DMS79 (cell line): ENCODE measurements around the gene PTPRT.

Experiments
- DNase-seq: peaks from one replicate; lab custom pipeline; 2025; lab: John Stamatoyannopoulos, UW

Gene PTPRT

DNA sequence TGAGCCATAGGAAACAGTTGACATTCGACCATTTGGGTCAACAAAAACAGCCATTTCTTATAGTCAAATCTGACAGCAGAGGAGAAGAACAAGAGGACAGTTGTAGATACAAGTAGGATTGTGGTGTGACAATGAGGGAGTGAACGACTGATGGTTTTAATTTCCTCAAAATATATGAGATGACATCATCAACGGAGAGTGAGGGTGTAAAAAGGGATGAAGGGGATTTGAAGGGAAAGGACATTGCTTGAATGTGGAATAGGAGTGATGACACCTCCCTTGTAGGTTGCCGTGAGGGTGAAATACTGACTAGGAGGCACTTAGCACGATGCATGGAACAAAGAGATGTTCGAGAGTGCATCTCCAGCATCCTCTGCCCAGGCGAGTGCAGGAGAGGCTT lies 1071.7 kb downstream of the PTPRT start:
- no peak for DNase-seq

DNA sequence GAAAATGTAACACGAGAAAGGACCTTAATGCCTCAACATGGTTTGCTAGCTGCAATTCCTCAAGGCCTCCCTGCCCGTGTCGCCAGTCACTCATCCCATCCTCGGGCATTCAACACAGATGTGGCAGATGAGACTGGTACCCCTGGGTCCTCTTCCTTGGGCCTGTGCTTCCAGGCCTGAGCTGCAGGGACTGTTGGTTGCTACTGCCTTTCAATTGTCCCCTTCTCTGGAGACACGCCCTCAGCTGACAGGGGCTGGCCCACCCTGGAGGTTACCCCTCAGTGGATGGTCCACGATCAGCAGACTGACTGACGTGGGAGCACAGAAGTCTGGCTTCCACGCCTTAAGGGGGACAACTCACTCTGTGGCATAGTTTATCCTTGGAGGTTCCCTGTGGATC lies 1076.5 kb downstream of the PTPRT start:
- DNase-seq, result no peak

DNA sequence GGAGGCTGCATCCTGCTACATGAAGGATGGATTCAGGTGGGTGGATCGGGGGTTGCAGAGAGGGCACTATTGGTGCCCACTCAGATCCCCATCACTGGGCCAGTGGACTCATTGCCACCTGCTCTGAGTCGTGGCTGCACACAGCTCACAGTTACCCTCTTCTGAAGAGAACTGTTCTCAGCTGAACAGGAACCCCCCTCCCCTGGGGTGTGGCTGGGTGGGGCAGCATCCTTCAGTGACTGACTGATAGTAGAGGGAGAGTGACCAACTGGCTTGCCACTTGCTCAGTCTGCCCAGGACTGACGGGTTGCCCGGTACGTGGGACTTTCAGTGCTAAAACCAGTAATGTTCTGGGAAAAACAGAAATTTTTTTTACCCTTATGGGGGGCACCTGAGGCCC lies 1077.5 kb downstream of the PTPRT start:
- DNase-seq, result no peak

DNA sequence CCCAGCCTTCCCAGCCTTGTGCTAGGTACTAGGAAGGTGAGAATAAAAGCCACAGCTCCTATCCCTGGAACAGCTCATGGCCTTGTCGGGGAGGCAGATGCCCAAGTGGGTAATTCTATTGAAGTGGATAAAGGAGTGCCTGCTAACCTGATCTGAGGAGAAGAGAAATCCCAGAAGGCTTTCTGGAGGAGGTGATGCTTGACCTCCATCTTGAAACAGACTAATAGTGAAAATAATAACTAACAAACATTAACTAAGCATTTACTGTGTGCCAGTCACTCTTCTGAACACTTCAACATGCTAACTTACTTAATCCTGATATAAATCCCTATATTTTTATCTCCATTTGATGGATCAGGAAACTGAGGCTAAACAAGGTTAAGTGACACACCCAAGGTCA lies 1078.4 kb downstream of the PTPRT start:
- no peak for DNase-seq

DNA sequence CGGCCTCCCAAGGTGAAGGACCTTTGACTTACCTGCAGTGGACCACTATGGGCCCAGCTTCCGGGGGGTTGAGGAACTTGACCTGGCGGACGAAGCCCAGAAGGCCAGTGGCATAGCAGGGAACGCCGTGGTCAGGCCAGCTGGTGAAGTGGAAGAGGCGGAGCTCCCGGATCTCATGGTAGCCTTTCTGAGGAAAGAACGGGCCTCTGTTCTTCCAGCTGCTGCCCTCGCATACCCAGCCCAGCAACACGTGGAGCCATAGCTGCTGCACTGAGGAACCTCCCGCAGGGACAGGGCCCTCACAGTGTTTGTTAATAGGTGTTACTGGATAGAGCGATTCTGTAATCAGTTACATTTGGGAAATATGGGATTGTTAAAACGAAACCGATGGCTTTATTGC lies 1079.4 kb downstream of the PTPRT start:
- no peak for DNase-seq

DNA sequence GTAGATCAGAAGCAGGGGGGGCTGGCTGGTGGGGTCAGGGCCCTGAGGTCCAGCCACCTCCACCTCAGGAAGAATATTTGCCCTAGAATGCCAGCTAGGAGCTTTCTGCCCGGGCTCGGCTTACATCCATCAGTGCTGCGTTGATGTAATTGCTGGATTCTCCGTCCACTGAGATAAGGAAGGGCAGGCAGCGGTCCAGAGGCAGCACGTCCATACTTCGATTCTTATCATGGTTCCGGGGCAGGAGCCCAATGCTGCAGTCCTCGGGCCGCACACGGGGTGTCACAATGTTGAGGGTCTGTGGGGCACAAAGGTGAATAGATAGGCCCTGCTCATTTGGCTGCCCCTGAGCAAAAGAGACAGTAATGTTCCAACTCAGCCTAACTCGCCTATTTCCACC lies 1087.7 kb downstream of the PTPRT start:
- DNase-seq, result no peak

DNA sequence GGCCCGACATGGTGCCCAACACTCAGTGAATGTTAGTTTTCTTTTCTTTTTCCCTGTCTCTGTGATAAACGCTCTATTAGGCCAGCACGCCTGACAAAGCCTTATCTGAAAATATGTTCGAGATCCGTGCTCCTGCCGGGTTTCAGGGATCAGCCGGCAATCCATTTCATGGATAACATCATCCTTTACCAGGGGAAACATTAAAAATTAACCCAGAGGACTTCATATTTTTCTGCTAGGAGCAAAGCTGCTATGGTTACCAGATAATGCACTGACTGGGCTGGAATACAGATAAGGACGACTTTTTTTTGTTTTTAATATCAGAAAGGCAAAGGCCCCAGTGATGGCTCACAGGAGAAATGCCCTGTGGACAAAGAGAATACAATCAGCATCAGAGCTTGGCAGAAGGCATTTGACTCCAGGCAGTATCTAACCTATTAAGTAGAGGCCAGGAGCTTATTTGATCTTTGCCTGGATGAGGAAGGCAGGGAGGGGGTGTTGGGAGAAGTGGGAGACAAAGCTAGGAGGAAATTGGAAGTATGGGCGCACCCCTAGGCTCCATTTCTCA lies 1089.5 kb downstream of the PTPRT start:
- DNase-seq, result no peak

DNA sequence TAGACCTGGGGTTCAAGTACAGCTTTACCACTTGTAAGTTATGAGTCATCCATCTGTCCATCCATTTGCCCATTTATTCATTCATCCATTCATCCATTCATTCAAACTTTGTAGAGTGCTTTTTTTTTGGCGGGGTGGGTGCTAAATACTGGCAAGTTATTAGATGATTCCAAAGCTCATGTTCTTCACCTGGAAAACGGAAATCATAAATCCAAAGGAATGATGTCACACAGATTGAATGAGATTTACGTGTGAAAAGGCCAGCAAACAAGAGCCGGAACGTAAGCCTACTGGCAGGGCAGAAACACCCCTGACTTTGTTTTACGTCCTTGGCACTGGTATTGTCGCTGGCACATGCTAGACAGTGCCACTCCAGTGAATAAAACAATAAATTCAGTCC lies 1090.6 kb downstream of the PTPRT start:
- peak; percentile 7 for DNase-seq

DNA sequence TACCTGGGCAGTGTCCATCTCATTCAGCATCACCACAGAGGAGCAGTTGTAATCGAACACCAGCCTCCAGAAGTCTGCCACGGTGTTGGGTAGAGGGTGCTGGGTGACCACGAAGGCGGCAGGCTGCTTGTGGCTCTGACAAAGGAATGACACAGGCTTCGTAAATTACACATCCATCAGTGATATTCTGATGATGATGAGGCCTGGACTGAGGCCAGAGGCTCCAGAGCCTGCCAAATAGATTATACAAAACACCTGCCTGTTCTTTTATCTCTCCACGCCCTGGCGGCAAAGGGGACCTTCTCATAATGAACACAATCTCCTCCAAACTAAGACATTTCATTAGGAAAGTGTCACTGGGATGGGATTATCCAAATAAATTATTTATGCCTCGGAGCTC lies 1091.3 kb downstream of the PTPRT start:
- no peak for DNase-seq

DNA sequence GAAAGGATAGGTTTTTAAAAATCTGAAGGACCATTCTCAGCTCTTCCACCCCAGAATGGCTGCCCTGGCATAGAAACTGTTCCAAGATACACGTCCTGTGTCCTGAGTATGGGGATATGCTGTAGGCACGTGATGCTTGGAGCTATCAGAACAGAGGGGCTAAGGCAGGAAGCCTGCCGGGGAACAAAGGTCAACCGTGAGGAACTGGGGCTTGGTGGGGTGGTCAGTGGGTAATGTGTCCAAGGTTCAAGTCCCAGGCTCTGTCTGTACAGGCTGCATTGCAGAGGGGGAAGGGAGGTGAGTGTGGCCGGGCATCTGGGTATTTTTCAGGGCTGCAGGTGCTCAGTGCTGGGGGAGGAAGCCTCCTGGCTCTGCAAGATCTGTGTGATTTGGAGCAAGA lies 1092.0 kb downstream of the PTPRT start:
- DNase-seq, result no peak

DNA sequence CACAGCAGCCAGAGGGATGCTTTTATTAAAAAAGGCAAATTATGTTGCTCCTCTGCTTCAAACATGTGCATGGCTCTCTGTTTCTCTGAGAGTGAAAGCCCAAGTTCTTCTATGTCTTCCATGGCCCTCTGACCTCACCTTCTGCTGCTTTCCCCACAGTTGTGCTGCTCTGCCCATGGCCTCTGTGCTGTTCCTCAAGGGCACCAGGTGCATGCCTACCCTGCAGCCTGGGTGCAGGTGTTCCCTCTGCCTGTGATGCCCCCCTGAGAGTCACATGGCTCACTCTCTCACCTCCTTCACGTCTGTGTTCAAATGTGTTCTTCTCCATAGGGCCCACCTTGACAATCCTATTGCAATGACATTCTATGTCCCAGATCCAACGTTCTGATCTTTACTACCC lies 1094.5 kb downstream of the PTPRT start:
- no peak for DNase-seq

DNA sequence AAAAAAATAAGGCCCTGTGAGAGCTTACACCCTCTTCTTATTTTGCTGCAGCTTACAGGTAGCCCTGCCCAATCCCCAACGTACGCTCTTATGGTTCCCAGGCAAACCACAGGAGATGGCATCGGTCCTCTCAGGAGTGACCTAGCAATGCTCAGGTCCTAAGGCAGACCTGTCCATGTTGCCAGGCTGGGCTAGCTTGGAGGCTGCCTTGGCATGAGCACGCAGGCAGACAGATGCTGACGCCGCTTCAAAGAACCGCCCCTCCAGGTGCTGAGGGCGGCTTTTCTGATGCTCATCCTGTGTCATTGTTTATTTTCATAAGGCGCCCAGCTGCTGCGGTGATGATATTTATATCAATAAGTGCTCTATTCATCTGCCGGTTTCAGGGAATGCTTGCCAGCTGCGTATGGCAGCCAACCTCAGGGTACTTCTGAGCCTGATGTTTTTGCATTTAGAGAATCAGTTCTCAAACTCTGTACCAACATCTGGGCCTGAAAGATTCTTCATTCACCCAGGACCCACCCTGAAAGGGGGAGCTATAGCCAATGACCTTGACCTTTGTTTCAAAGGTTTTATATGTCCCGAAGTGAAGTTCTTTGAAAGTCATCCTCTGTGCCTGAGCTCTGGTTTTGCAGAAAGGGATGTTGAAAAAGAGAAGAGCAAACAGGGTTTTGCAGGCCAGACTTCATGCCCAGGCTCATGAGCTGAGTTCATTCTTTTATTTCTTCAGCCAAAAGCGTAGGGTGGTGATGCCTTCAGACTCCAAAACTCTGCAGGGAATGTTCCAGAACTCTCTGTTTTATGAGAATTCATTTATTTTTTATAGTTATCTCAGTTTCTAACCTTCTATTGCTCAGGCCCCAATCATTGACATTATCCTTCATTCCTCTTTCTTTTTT lies 1095.9 kb downstream of the PTPRT start:
- peak; percentile 6 for DNase-seq

DNA sequence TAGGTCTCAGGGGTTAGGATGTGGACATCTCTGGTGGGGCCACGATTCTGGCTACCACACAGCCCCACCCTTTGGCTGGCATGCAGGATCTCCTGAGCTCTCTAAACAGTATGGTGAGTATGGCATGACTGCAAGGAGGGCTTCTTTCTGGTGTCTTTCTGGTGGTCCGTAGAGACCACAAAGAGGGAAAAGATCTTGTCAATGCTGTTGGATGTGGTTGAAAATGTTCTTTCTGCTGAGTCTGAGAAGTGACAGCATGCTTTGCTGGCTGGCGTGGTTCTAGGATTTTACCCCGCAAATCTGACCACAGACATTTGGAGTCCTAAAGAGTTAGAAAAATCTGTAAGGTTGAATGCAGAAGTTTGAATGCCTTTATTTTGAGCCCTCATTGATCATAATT lies 1096.7 kb downstream of the PTPRT start:
- no peak for DNase-seq

DNA sequence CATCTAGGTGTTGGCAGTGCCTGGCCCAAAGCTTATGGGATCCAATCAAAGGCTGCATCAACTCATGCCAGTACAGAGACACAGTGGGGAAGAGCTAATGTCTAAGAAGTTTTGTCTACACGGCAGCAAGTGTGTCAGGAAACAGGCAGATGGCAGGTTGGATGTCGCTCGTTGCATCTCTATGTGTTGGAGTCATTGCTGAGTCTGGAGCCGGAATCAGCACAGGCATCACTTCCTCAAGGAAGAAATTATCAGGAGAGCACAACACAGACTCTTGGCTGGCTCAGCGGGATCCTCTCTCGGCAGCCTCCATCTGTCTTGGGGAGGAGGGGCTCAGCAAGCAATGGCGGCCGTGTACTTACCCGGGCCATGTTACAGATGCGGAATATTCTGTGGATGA lies 1104.3 kb downstream of the PTPRT start:
- no peak for DNase-seq

DNA sequence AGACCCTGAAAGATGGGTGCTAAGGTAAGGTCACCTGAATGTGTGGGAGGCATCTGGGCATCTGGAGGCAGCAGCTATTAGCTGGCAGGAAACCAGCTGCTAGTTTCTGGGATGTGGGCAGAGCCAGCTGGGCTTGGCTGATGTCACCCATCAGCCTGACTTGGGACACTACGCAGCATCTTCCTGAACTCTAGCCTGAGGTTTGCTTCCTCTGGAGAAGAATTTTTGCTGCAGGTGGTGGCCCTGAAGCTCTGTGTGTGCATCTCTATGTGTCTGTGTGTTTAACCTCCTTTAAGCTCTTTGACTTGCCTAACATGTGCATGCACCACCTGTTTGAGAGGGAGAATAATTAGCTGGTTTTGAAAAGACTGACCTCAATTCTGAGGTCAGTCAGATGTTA lies 1106.4 kb downstream of the PTPRT start:
- no peak for DNase-seq

DNA sequence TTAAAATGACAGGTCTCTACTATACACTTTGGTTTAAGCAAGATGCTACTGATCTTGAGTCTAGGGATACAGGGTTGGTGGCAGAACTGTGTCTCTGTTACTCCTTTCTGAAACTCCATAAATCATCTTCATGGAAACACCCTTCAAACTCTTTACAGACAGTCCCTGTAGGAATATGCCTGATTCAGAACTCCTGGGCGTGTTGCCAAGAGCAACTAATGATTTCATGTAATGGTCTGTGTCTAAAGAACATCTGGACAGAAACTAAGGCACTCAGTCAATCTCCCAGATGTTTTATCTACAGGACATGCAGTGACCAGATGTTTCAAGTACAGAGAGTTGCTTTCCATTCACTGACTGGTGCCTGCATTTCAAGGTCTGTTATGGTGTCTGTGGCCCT lies 1107.1 kb downstream of the PTPRT start:
- DNase-seq, result no peak

DNA sequence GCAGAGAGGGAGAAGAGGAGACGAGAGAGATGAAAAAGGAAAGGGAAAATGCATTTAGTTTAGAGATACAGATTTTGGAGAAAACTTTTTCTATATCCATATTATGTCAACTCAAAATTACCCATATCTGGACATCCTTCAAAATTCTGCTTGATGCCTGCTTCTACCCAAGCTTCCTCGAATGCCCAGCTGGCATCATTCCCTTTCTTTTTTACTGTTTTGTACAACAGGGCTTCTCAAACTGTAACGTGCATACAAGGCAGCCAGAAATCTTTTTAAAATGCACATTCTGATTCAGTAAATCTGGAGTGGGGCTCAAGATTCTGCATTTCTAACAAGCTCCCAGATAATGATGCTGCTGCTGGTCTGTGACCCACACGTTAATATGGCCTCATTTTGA lies 1108.8 kb downstream of the PTPRT start:
- no peak for DNase-seq

DNA sequence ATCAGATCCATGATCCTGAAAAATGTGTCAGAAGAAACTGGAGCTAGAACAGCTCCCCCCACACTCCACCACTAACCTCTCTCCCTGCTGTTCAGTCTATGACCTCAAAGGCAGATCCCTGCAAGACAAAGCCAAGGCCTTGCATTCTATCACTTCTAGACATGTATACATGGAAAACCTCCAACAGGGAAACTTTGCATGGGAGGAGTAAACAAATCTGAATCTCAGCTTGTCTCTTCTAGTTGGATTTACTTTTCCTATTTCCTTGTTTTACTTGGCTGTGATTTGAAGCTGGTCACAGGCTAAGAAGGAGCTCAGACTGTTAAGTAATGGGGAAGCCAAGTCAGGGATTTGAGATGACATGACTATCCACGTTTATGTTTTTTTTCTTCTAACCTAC lies 1114.8 kb downstream of the PTPRT start:
- DNase-seq, result no peak

DNA sequence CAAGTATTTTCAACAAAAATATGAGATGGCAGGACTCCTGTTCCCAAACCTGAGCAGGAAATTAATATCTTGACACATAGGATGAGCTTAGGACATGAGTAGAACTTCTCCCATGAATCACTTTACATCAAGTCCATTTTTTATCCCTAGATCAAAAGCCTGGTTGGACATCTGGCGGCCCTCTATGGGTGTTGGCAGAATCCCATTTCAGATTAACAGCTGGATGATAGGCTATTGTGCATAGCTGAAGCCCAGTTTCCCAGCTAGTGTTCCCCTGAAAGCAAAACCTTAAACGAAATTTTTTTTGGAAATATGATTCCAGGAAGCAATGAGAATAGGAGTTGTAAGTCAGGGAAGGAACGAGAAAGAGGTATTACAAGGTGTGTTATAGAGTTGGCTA lies 1122.1 kb downstream of the PTPRT start:
- DNase-seq, result no peak

DNA sequence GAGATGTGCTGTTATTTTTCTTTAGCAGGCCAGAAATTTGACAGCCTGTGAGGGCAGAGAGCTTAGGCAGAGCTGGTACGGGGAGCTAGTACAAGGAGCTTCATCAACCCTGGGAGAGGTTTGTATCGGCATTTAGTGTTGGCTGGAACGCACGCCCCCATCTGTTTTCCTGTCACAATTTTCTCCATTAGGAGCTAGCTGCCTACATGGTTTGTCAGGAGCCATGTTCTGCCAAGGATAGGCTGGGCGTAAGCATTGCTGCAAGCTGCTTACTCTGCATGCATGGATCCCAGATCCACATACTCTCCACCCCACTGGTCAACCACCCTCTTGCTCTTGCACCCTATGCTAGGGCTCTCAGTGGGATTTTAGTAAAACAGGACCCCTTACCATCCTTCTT lies 1122.5 kb downstream of the PTPRT start:
- no peak for DNase-seq

DNA sequence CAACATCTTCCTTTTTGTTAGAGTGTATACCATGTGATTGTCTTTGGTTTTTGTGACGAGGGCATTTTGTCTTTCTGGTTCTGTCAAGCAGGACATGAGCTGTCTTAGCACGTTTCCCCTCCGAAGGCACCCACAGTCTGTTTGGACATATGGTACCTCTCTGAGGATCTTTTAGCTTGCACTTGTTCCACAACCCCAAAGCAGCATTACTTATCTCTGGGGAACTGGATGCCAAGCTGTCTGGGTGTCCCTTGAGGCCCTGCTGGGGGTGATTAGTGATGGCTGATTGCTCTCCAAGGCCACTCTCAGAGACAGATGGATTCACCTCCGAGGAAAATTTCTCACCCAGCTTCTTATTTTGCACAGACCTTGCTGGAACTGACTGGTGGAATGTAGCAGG lies 1126.6 kb downstream of the PTPRT start:
- DNase-seq, result no peak

DNA sequence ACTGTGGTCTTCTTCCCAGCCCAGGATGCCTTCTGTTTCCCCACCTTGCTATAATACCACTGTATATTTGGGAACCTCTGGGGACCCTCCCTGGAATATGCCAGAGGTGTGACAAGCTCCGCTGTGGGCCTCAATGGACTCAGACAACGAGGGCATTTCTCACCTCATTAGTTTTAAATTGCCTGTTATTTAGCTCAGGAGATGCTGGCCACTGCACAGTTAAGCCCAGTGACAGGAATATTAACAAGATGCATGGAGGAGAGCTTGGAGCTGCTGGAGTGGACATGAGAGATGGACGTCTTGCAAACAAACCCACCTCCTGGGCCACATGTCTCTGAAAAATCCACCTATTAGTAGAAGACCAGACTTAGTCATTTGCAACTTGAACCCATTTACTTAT lies 1136.4 kb downstream of the PTPRT start:
- no peak for DNase-seq

DNA sequence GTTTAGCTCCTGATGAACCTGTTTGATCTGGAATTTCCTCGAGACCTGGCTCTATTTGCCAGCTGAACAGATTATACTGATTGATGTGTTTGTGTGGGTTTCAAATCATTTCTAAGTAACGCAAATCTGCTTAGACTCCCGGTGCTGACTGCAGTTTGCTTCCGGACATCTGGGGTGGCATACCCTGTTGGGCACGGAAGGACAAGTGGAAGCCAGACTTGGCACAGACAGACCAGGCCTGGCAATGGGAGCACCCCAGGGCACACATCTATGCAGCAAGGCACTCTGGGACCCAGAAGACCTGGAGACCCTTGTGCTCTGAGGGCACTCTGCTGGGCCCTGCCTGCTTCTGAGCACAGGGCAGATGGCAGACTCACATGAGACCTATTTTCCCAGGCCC lies 1137.8 kb downstream of the PTPRT start:
- no peak for DNase-seq
